CD4-positive, alpha-beta T cell treated with Interleukin-15 for 4 hours (primary cell): ENCODE data around the gene CPXM2.
"Not testable (repeated sequence)": the region's sequence is repeated elsewhere in the genome, so short reads cannot be mapped to it uniquely, and the experiment has no call there.

Source experiments
- DNase-seq: peaks from one replicate; pipeline ENCODE4 v3.0.0-alpha.2; 2020; ENCODE audit warnings: low spot score

The CPXM2 gene

GRCh38 chr10:123743441-123744223, 148.0 kb downstream of the CPXM2 start:
- DNase-seq = no peak

DNA sequence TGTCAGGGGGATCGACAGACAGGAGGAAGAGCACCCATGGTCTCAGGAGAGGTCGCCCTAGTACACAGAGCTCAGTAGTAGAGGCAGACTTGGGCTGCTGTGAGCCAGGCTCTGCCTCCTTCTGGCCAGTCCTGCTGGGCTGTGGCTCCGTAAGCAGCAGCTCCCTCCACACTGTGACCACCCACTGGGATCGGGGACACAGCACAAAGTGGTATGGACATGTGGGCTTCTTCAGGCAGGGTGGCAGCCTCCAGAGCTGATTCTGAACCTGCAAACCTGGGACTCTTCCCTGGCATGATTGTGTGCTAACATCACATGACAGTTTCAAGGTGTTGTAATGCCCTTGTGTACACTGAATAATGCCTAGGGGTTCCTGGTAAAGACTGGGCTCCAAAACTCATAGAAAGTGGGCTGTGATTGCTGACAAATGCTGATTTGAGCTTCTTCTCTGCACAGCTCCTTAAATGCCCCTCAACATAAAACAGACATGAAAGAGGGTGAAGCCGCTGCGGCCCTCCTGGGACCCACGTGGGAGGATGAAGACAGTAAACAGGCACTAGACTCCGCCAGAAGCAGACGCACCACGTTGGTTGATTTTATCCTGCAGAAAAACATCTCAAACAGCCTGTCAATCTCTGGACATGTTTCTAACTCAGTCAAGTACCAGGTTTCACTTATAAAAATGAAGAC, 148.7 kb downstream of the CPXM2 start:
- DNase-seq = no peak

- DNase-seq = no peak
These were observed 149.9 kb downstream of the CPXM2 start for GRCh38 chr10:123741711-123742110.

DNA sequence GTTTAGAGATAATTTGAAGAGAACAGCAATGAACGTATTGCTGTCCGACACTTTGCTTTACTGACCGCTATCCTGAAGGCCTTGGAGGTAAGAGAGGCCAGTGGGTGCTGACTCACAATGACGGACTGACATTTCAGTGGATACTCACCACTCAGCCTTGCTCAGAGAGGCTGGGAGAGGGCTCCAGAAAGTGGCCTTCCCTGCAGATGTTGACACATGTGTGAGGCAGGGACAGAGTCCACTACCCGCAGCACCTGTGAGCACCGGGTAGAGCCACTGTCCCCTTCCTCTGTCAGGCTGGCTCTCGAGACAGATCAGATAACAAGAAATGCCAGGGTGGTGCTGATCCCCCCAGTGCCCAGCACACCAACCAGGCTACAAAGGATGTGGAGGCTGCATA, 150.5 kb downstream of the CPXM2 start:
- DNase-seq = no peak

GRCh38 chr10:123736917-123737316, 154.7 kb downstream of the CPXM2 start:
- DNase-seq = not testable (repeated sequence)

DNA sequence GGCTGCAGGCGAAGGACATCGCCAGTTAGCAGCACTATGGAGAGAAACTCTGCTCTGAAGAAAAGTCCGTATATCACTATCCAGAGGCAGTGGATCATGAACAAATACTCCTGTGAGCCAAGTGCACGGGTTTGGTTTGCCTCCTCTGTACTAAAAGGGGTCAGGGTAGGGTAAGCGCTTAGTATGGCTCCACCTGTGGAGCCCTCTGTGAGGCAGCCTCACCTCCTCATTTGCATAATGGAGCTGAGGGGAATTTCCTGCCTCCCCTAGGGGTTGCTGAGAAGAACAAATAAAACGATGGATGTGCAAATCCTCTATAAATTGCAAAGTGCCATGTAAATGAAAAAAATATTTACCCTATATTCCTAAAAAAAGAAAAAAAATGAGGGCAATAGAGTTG, 162.1 kb downstream of the CPXM2 start:
- no peak for DNase-seq

DNA sequence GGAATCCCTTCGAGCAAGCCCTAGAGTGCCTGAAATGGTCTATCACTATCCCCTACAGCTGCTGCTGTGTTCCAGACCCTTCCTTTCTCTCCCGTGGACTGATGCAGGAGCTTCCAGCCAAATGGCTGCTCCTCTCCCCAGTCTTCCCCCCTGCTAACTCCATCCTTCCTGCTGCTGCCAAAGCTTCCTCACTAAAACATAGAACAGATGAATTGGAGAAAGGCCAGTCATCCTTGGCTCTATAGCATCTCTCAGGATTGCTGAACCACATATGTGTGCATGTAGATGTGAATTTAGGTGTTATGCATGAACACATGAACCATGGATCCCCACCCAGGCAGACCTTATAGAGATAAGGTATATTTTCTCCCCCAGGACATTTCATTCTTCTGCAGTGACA, 164.8 kb downstream of the CPXM2 start:
- DNase-seq = no peak

DNA sequence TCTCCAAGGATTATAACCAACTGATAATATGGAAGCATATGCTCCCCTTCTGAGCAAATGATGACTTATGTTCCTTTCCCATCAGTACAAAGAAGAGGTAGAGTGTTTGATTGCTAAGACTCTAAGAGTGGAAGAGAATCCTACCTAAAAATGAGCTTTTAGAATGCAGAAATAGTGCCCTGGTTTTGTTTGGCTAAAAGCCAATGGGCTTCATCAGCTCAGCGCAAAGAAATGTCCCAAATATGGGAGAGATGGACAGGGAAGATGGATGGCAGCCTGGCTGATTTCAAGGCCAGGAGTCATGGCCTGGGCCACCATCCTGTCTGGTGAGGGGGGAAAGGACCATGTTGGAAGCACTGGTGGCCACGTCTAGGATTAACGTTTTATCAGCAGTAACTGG, 165.2 kb downstream of the CPXM2 start:
- no peak for DNase-seq

DNA sequence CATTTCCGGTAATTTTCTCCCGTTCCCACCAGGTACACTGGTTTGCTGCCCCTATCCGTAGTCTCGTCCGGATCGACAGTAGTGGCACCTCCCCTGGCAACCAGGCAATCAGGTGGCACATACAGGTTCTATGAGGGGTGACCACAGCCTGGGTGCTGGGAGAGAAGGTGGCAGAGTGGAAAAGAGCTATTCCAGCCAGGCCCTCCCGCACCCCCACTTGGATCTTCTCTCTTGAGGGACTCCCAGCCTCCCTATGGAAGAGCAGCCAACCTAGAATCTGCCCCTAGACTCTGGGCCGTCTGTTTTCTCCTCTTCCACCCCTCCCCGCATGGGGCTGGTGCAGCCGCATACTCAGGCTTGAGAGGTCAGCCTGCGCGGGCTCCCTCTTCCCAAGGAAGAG, 166.9 kb downstream of the CPXM2 start:
- DNase-seq = no peak

DNA sequence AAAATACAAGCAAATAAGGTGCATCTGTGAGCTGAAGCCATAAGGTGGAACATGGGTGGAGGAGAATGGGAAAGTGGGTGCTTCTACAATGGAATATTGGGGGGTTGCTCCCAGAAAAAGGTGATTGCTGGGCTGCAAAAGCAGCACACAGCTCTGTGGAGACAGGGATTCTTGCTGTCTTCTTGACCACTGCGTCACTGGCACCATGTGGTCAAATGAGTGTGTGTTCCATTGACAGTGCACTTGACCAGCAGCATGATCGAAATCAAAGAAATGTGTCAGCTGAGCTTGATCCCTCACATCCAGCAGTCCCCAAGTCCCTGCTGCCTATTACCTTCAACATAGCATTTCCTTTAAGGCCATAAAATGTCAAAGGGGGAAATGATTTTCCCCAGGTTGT, 169.3 kb downstream of the CPXM2 start:
- no peak for DNase-seq

DNA sequence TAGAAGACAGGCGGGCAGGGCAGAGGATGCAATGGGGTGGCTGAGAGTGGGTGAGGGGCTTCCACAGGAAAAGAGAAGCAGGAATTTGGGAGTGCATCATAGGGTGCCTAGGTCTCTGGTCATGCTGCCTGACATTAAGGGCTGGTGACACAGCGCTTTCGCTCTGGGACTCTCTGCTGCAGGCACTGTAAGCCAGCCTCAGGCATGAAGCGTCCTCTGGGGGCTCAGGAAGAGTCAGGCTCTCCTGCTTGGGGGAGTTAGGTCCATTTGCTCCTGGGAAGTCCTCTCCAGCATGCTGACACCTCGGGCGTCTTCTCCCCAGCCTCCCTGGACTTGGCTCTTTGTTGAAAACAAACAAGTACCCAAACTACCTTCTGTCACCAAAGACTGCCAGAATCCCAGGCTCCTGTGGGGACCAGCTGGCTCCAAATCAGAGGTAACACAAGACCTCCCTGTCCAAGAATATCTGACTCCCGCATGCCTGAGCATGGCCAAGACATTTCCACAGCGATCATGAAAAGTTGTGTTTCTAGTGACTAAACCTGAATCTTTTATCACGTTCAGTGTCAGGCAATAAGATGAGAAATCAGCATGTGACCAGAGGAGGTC, 170.1 kb downstream of the CPXM2 start:
- DNase-seq = no peak

DNA sequence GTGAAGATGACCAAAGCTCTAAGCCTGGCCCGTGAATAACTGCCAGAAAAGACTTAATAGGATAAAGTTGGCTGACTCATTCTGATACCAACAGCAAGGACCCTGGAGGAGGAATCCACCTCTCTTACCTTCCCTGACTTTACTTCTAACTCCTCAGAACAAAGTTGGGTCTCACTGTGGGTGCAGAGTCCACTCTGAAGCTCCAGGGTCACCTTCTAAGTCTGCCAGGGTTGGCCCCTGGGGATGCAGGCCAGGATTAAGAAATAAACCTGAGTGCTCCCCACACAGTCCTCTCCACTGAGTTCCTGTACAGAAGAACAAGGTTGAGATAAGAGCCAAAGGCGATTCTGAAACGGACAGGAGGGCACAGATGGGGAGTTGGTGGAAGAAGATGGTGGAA, 171.1 kb downstream of the CPXM2 start:
- no peak for DNase-seq

DNA sequence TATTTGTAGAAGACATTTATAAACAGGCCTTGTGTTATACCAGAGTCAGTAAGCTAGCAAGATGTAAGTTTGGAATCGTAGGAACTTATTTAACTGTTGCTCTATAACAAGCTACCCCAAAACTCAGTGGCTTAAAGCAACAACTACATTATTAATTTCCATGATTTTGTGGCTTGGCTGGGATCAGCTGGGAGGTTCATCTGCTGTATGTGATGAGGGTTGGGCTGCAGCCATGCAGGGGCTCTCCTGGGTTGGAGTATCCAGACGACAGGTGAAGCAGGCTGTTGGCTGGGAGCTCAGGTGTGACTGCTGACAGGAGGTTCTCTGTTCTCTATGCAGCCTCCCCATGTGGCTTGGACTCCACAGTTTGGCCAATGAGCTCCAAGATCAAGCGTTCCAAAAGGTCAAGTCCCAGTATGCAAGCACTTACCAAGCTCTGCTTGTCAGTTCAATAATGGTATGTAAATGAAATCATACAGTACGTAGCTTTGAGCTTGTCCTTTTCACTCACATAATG, 173.0 kb downstream of the CPXM2 start:
- DNase-seq = no peak

GRCh38 chr10:123717336-123717735, 174.3 kb downstream of the CPXM2 start:
- no peak for DNase-seq

DNA sequence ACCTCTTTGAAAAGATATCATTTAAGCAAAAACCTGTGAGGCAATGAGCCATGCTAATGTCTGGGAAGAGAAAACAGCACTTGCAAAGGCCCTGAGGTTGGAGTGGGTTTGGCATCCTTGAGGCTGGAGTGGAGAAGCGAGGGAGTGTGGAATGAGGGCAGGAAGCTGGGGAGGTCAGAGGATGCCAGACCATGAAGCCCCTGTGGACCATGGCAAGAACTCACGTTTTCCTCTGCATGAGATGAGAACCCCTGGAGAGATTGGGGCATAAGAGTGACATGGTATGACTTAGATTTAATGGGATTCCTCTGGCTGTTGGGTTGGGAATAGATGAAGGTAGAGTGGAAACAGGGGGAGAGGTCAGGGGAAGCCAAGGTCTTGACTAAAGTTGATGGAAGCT, 176.1 kb downstream of the CPXM2 start:
- no peak for DNase-seq

DNA sequence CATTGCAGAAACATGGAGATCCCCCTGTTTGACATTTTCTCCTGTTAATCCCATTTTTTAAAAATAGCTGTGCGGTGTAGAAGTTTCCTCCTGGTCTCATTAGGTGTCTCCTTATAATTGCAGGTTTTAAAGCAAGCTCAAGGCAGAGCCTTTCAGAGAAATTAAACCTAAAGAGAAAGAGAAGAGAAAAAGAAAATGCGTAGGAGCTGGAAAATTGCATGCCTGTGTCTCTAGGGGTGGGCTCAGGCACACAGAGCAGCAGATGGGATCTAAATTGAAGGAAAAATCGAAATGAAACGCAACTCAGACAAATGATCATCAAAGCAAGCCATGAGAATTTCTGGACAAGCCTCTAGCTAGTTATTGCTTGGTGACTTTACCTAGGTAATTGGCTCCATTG, 185.4 kb downstream of the CPXM2 start:
- no peak for DNase-seq

DNA sequence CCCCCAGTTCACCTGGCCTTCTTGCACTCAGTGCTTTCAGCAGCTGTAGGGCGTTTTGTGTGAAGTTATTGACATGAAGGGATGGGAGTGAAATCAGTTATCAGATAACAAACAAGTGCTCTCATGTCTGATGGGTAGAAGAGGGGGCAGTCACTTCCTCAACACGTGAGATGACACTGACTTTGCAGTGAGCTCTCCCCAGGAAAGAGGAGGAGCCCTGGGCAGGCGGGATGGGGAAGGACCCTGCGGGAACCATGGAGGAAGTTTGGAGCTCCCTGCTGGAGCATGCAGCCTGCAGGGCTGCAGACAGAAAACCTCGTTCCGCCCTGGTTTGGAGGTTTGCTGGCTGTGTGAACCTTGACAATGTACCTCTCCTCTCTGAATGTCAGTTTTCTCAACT, 186.8 kb downstream of the CPXM2 start:
- no peak for DNase-seq

- DNase-seq = no peak
These were observed 187.5 kb downstream of the CPXM2 start for GRCh38 chr10:123704076-123704475.

DNA sequence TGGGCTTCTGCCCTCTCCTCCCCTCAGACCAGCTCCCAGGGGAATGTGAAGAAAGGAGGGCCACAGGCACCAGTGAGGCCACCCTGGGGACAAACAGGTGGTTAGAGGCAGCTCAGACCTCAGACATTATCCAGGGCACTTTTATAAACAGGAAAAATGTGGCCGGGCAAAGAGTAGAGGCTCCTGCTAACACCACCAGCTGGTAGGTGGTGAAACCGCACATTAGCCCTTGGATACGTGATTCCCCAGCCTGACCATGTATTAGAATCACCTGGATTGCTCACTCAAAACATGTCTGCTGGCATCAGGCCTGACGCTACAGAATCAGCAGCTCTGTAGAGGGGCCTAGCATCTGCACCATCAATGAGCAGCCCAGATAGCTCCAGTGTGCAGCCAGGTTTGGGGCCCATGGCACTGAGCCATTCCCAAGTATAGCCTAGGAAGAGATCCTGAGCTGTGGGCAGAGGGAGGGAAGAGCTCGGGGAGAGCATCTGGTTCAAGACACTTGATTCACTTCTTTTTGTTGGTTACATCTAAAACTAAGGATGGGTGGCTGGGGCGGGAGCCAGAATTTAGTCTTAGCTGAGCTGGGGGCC, 188.3 kb downstream of the CPXM2 start:
- DNase-seq = no peak
